Spleen (tissue), 7 donors: ENCODE results near the gene FBXO38.

Source experiments
- POLR2A ChIP-seq, 3 donors: fragments of 450-650 bp; IDR thresholded peaks; one replicate each; pipeline ENCODE4 v1.5.1; 2017; ENCODE audit warnings: antibody characterized with exemption in 3 of 3, mild to moderate bottlenecking in 1 of 3
- TF ChIP-seq, protein P1 (sequence below), 11 experiments: fragments of 200-600 bp in 7 of 11; fragments of 450-650 bp in 4 of 11; sonication (generic) in 4 of 11; IDR thresholded peaks in 8 of 11; conservative IDR thresholded peaks in 3 of 11; 1 replicate in 7 of 11; 2 replicates in 4 of 11; pipeline versions ENCODE4 v1.4.0 to v1.8.0; 2016 to 2021; ENCODE audit warnings: antibody characterized with exemption in 11 of 11, inconsistent platforms in 4 of 11, mild to moderate bottlenecking in 1 of 11
- donor health status: DM: no; HTN: no; CAD: no; lungs with moderate emphysema.
- donor health status: DM: no; HTN: no; CAD: no.
- donor health status: DM: no; HTN: no; CAD: no.

DNA sequence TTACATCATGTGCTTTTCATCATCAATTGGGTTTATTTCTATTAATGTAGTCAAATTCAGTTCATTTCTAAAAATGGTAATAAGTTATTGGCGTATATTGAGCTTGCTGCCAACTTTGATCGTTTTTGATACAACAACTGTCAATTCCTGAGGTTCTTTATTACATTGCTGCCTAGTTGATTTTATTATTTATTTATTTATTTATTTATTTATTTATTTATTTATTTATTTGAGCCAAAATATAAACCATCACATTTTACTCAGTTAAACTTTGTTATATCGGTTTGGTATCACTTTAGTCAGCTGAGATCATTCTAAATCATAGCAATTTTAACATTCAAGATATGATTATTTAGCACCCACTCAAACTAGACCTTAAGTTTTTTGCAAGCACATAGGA, 100.0 kb downstream of the FBXO38 start:
- TF ChIP-seq POLR2A (IDR thresholded peaks at IDR 0.05), result no peak
- TF ChIP-seq, protein P1, sequence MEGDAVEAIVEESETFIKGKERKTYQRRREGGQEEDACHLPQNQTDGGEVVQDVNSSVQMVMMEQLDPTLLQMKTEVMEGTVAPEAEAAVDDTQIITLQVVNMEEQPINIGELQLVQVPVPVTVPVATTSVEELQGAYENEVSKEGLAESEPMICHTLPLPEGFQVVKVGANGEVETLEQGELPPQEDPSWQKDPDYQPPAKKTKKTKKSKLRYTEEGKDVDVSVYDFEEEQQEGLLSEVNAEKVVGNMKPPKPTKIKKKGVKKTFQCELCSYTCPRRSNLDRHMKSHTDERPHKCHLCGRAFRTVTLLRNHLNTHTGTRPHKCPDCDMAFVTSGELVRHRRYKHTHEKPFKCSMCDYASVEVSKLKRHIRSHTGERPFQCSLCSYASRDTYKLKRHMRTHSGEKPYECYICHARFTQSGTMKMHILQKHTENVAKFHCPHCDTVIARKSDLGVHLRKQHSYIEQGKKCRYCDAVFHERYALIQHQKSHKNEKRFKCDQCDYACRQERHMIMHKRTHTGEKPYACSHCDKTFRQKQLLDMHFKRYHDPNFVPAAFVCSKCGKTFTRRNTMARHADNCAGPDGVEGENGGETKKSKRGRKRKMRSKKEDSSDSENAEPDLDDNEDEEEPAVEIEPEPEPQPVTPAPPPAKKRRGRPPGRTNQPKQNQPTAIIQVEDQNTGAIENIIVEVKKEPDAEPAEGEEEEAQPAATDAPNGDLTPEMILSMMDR (IDR thresholded peaks at IDR 0.05 in 8 of 11, conservative IDR thresholded peaks at IDR 0.05 in 3 of 11), result no peak
